Endothelial cell of hepatic sinusoid (primary cell): ENCODE results near the gene SBNO2.

Experiments
- in situ Hi-C: cut with HindIII; loops from 2 replicates; pipeline ENCODE4 v1.10.0; 2017; ENCODE audit warnings: low sequenced_read_pairs

Gene SBNO2, protein sequence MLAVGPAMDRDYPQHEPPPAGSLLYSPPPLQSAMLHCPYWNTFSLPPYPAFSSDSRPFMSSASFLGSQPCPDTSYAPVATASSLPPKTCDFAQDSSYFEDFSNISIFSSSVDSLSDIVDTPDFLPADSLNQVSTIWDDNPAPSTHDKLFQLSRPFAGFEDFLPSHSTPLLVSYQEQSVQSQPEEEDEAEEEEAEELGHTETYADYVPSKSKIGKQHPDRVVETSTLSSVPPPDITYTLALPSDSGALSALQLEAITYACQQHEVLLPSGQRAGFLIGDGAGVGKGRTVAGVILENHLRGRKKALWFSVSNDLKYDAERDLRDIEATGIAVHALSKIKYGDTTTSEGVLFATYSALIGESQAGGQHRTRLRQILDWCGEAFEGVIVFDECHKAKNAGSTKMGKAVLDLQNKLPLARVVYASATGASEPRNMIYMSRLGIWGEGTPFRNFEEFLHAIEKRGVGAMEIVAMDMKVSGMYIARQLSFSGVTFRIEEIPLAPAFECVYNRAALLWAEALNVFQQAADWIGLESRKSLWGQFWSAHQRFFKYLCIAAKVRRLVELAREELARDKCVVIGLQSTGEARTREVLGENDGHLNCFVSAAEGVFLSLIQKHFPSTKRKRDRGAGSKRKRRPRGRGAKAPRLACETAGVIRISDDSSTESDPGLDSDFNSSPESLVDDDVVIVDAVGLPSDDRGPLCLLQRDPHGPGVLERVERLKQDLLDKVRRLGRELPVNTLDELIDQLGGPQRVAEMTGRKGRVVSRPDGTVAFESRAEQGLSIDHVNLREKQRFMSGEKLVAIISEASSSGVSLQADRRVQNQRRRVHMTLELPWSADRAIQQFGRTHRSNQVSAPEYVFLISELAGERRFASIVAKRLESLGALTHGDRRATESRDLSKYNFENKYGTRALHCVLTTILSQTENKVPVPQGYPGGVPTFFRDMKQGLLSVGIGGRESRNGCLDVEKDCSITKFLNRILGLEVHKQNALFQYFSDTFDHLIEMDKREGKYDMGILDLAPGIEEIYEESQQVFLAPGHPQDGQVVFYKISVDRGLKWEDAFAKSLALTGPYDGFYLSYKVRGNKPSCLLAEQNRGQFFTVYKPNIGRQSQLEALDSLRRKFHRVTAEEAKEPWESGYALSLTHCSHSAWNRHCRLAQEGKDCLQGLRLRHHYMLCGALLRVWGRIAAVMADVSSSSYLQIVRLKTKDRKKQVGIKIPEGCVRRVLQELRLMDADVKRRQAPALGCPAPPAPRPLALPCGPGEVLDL (N-terminal part only)

DNA sequence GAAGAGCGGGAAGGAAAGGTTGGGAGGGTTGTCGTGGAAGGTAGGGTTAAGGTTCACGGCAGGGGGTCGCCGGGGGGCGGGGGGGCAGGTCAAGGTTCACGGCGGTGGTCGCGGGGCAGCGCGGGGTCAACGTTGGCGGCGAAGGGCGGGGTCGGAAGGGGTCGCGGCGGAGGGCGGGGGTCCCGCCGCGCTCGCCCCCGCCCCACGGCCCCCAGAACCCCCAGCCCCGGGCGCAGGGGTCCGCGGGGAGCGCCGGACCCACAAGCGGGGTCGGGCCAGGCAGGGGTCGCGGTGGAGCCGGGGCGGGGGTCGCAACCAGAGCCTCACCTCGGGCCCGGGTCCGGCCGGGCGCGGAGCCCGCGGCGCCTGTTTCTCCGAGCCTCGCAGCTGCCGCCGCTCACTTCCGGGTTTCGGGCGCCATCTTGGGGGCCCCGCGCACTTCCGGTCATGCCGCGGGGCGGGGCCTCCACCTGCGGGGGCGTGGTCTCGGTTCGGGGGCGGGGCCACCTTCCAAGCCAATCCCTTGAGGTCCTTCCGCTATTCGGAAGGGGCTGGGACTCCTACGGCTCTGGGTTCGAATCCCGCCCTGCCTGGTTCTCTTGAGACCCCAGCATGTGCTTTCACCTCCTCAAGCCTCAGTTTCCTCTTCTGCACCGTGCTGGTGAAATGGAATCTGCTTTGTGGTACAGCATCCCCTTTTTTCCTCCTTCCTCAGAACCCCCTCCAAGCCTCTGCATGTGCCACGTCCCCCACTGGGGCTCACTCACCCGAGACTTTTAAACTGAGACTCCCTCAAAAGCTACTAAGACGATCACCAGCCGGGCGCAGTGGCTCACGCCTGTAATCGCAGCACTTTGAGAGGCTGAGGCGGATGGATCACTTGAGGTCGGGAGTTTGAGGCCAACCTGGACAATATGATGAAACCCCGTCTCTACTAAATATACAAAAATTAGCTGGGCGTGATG, at the start of gene SBNO2:
TSS of gene SBNO2 (minus strand) at position 424 of the 965 bp plus-strand sequence. CDS start 19,992 bp downstream, outside the sequence.
- in situ Hi-C loops, result no loop called here

DNA sequence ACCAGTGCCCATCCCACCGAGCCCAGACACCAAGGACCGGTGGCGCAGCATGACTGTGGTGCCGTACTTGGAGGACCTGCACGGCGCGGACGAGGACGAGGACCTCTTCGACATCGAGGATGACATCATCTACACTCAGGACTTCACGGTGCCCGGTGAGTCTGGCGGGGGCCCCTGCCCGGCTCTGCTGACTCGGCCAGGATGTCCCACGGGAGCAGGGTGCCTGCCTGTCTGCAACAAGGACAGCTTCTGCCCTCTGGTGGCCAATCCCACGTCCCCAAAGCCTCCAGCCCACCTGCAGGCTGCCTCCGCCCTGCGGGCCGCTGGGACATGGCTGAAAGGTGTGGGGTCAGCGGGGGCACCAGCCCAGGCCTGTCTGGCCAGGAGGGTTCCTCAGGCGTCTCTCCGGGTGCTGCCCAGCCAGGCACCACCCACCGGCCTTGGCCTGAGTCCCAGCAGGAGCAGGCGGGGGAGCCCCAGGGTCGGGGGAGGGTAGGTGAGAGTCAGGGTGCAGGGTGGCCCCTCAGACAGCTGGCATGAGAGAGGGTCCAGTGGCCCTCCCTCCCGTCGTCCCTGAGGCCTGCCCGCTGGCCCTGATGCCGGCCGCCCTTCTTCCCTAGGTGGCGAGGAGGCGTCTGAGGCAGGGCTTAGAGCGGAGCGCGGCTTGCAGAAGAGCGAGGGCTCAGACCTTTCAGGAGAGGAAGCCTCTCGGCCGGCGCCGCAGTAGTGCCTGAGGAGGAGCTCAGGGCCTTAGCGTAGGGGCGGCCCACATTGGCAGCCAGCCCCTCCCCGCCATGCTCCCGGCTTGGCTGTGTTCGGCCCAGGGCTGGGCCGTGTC, 49.2 kb upstream of the SBNO2 start:
- in situ Hi-C loops, result no loop called here

DNA sequence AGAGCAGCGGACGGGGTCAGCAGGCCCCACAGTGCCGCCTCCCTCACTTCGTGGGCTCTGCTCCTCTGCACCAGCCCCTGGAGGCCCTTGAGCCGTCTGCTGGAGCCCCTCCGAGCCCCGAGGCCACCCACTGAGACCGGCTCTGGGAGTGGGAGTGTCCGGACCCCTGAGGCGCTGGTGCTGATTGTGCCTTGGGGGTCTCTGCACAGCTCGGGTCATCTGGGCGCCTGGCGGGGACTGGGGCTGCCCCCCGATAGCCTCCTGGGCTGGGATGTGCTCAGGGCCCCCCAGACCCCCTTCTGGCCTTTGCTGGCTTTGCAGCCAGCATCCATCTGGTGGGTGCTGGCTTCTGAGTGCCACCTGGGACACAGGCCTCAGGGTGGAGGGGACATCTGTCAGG, 48.3 kb upstream of the SBNO2 start:
- in situ Hi-C loops, result no loop called here

DNA sequence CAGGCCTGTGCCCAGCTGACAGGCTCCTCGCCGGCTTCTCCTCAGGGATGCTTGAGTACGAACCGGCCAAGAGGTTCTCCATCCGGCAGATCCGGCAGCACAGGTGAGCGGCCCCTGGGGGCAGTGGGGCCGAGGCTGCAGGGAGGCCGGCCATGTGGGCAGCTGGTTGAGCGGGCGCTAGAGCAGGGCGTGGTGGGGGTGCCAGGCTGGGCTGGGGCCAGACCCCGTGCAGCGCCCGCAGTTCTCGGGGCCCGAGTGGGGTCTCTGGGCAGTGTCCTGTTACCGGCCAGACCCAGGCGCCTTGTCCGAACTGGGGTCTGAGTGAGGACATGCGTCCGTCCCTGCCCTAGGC, 47.8 kb upstream of the SBNO2 start:
- in situ Hi-C loops, result no loop called here

DNA sequence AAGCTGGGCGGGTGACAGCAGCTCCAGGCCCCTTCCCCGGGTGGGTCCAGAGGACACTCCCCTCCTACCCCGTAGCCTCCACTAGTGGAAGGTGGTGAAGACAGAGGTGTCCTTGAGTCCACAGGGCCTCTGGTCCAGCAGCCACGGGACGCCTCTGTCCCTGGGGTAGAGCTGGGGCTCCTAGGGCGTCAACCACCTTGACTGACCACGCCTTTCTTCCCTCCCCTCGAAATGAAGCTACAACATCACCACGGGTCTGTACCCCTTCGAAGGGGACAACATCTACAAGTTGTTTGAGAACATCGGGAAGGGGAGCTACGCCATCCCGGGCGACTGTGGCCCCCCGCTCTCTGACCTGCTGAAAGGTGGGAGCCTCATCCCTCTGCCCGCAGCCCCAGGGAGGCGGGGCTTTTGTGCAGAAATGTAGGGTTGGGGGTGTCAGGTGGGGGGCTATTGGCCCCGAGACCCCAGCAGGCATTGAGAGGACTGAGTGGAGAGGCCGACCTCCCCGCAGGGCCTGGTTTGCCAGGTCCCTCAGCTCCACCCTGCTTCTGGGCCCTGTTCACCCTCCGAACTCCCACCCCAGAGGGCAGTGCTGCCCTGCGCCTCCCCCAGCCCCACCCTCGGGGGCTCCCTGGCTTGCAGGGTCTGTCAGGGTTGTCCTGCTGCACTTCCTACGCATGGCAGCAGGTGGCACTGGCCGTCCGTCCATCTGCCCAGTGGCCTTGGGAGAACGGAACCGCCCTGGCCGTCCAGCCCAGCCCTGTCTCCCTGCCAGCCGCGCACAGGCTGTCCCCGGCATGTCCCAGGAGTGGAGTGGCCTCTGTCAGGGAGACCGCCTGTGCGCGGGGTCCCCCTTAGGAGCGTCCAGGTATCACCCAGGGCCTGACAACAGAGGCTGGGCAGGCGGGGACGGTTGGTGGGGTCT, 47.2 kb upstream of the SBNO2 start:
- in situ Hi-C loops, result no loop called here

DNA sequence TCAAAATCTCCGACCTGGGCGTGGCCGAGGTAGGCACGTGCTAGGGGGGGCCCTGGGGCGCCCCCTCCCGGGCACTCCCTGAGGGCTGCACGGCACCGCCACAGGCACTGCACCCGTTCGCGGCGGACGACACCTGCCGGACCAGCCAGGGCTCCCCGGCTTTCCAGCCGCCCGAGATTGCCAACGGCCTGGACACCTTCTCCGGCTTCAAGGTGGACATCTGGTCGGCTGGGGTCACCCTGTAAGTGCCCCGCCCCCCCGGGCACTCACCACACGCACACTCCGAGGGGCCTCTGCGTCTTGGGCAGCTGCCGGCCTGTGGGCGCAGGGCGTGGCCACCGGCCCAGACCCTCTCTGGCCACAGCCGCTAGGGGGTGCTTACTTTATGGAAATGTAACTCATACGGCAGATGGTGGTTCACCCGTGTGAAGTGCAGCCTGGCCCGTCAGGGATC, 46.4 kb upstream of the SBNO2 start:
- in situ Hi-C loops, result no loop called here

DNA sequence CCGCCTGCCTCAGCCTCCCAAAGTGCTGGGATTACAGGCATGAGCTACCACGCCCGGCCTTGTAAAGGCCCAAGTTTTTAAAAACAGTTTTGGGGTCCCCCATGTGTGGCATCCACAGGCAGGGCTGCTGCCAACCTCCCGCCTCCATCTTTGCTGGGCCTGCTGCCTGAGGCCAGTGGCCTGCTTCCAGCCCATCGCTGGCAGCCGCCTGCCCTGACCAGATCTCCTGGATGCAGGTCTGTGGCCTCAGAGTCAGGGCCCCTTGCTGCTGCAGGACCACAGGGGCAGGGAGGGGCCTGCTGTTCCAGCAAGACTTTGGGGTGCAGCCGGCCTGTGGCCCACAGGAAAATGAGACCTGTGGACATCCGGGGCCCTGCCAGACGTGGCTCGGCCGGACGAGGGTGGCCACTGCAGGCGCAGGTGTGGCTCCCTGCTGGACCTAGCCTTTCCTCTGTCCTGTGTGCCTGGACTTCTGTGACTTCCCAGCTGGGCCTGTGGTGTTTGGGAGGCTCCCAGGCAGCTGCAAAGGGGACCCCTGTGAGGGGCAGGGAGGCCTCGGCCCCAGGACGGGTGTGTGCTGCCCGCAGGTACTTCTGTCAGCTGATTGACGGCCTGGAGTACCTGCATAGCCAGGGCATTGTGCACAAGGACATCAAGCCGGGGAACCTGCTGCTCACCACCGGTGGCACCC, 45.9 kb upstream of the SBNO2 start:
- in situ Hi-C loops, result no loop called here

DNA sequence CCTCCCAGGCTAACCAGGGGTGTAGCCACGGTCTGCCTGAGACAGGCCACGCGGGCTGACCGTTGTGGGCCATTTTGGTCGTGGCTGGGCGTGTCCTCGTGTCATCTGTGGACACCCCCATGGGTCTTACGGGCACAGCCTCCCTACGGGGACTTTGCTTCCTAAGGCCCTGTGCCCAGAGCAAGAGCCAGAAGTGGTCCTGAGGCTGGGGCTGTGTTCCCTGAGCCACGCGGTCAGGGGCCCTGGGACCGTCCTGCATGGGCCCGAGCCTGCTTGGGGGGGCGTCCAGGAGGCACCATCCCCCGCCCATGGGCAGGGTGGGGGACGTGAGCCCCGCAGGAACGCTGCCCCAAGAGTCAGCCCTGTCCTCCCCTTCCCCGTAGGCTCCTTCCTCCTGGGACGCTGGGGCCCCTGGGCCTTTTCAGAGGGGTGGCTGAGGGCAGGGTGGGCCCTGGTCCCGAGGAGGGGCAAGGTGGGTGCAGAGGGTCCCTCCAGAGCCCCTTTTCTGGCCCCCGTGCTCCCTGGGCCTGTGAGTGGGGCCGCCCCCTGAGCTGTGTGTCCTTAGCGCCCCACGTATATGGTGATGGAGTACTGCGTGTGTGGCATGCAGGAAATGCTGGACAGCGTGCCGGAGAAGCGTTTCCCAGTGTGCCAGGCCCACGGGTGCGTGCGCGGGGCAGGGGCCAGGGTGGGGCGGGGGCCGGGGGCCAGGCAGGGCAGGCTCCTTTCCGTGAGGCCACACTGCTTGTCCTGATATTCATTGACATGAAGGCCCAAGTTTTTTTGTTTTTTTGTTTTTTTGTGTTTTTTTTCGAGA, 44.9 kb upstream of the SBNO2 start:
- in situ Hi-C loops, result no loop called here

DNA sequence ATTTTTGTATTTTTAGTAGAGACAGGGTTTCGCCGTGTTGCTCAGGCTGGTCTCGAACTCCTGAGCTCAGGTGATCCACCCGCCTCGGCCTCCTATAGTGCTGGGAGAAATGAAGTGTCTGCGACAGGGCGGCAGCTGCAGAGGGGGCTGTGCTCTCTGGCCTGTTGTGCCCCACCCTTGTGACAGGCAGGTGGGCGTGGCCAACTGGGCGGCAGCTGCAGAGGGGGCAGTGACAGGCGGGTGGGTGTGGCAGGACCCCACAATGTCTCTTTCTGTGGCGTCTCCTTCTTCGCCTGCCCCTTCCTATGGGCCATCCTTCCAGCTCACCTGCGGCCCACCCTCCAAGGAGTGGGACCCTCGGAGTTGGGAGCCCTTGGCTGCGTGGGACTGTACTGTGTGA, 43.3 kb upstream of the SBNO2 start:
- in situ Hi-C loops, result no loop called here

DNA sequence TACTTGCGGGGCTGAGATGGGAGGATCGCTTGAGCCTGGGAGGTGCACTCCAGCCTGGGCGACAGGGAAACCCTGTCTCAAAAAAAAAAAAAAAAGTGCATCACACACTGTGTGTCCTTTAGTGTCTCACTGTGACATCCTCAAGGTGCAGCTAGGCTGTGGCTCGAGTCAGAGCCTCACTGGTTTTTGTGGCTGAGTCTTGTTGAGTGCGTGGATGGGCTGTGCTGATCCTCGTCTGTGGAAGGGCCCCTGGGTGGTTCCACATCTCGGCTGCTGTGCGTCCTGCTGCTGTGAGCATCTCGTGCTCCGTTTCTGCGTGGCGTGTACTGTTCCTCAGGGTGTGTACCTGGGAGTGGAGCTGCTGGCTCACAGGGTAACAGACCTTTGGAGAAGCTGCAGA, 42.7 kb upstream of the SBNO2 start:
- in situ Hi-C loops, result no loop called here

DNA sequence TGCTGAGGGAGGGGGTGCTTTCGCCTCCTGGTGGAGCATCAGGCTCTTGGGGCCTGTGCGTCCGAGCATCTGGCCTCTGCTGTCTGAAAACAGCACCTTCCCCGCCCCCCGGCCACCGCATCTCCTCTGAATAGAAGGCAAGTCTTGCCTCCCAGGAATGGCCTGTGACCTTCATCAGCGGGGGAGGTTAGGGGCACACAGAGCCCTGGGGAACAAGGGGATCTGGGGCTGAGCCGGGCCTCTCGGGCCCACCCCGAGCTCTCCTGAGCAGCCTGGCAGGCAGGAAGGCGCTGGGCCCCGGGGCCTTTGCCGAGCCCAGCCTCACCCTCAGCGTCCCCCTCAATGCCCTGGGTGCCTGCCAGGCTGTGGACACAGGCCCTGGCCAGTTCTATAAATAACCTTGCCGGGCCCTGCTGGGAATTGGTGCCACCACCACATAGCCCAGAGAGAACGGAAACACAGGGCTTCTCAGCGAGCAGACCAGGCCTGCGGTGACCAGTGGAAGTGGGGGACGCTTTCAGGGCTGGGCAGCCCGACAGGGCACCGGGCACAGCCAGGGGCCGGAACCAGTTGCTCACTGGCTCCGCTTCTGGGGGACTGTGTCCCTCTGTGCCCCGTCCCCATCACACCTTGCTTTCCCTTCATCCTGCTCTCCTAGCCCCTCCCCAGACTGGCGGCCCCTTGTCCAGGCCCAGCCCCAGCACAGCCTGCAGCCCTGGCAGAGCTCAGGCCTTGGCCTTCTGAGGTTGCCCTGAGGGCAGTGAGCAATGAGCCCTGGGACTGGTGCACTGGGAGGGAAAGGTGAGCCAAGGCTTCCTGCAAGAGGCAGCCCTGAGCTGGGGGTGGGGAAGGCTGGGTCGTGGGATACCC, 41.0 kb upstream of the SBNO2 start:
- in situ Hi-C loops, result no loop called here

DNA sequence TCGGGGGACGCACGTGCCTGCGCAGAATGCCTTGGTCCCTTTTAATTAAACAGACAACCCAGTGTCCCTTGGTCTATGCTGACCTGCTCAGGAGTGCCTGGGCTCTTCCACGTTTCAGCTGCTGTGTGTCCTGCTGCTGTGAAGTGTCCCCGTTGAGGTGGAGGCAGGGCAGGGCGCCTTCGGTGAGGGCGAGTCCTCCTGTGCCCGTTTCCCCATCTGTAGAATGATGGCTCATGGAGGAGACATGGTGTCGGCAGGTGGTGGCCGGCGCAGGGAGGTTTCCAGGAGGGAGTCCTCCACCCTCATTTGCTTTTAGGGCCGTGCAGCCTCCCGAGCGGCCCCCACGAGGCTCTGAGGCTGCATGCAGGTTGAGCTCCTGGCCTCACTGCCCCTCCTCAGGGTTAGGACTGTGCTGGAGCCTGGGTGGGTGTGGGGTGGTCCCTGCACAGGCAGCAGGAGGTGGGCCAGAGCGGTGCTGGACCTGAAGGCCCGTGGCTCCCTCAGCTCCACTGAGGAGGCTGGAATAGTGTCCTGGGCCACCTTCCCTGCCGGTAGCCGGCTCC, 40.3 kb upstream of the SBNO2 start:
- in situ Hi-C loops, result no loop called here

DNA sequence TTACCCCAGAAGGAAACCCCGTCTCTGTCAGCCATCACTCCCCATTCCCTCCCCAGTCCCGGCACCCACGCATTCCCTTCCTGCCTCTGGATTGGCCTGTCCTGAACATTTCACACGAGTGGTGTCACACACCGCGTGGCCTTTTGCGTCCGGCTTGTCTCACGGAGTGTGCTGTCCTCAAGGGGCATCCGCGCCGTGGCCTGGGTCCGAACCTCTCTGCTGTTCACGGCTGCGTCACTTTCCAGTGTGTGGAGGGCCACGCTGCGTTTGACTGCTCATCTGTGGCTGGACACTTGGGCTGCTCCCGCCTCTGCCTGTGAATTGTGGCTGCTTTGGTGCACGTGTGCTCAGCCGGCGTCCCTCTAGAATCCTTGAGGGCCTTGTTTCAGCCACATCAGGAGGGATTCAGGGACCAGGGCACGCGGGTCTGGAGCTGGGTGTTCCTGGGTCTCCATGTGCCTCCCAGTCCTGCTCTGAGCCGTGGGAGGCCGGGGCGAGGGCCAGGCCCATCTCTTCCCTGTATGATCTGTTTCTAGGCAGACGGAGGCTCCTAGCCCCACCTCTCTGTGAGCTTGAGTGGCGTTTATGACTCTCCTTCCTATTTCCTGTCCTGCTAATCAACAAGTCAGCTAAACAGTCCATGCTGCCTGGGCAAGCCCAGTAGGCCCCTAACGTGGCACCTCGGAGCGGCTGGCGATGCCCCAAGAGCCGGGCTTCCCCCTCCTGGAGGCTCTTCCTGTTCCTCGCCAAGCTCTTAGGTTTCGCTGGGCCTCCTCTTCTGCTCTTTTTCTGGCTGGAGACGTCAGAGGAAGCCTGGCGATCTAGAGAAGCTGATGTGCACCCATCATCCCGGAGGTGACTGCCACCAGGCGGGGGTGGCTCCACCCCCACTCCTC, 39.6 kb upstream of the SBNO2 start:
- in situ Hi-C loops, result no loop called here

DNA sequence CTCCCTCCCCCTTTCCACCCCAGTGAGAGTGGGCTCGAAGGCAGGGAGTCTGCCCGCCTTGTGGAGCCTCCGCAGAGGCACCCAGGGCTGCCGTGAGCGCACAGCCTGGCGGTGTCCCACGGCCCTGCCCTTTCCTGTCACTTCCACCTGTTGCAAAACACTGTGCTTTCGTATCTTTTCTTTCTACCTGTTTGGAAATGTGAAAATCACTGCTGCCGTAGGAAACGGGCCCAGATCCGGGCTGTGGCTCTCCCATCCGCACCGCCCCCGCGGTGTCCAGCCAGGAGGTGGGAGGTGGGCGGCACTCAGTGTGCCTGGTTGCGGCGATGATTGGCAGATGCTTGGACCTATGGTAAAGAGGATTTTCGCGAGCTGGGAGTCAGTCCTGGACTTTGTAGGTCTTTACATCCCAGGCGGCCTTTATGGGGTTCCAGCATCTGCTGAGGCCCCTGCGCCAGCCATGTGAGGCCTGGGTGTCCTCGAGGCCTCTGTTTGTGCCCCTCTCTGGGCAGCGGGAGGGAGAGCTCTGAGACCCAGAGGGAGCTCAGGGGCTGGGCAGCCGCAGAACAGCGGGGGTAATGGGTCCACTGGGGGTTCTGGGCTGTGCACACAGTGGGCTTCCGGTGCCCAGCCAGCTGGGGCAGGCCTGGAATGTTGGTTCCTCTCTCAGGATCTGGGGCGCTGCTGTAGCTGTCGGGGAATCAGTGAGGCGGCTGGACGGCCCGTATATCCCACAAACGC, 37.6 kb upstream of the SBNO2 start:
- in situ Hi-C loops, result no loop called here
